ENCODE measurements around the gene LMTK3.

The LMTK3 gene, protein sequence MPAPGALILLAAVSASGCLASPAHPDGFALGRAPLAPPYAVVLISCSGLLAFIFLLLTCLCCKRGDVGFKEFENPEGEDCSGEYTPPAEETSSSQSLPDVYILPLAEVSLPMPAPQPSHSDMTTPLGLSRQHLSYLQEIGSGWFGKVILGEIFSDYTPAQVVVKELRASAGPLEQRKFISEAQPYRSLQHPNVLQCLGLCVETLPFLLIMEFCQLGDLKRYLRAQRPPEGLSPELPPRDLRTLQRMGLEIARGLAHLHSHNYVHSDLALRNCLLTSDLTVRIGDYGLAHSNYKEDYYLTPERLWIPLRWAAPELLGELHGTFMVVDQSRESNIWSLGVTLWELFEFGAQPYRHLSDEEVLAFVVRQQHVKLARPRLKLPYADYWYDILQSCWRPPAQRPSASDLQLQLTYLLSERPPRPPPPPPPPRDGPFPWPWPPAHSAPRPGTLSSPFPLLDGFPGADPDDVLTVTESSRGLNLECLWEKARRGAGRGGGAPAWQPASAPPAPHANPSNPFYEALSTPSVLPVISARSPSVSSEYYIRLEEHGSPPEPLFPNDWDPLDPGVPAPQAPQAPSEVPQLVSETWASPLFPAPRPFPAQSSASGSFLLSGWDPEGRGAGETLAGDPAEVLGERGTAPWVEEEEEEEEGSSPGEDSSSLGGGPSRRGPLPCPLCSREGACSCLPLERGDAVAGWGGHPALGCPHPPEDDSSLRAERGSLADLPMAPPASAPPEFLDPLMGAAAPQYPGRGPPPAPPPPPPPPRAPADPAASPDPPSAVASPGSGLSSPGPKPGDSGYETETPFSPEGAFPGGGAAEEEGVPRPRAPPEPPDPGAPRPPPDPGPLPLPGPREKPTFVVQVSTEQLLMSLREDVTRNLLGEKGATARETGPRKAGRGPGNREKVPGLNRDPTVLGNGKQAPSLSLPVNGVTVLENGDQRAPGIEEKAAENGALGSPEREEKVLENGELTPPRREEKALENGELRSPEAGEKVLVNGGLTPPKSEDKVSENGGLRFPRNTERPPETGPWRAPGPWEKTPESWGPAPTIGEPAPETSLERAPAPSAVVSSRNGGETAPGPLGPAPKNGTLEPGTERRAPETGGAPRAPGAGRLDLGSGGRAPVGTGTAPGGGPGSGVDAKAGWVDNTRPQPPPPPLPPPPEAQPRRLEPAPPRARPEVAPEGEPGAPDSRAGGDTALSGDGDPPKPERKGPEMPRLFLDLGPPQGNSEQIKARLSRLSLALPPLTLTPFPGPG (N-terminal part only)

DNA sequence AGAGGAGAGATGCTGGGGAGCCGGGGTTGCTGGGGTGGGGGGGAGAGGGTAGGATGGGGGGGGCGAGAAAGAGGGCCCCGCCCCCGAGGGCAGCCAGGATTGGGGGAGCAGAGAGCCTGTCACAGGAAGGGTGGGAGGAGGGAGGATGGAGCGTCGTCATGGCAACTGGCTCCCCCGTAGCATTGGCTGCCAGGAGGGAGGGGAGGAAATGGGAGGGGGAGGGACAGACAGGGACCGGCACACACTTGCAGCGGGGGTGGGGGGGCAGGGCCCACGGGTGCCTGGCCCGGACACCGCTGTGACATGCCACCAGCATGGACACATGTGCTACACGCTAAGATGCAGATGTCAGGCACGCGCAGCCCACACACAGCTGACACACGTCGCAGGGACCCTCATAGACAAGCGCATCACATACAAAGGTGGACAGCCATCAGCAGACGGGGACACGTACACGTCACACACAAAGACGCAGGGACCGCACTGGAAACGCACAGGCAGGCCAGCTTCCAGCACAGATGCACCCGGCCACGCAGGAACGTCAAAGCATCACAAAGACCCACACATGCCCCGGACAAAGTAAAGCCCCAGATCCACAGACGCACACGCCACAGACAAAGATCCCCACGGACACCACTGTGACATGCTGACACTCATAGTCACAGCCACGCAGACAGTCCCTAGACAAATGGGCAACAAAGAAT is at the start of gene LMTK3:
TSS of gene LMTK3 (minus strand) at position 36 of the 704 bp plus-strand sequence. CDS start 259 bp downstream, outside the sequence.
- H3K4me3 ChIP-seq (ENCODE audit: low read length), result peak within 1 kb of the TSS; percentile 87
- no peak within 1 kb of the TSS for H3K27ac ChIP-seq (ENCODE audit: low read depth, low read length)
- H3K36me3 ChIP-seq (ENCODE audit: control insufficient read depth, low read length), result no peaks in the 10 kb centered on the region
- no peaks in the 10 kb centered on the region for H3K79me2 ChIP-seq (ENCODE audit: control insufficient read depth, low read length)
- H3K9me3 ChIP-seq (ENCODE audit: control insufficient read depth, insufficient read depth, low read length), result no peaks in the 10 kb centered on the region
- H3K4me2 ChIP-seq (ENCODE audit: low read length), result peak within 1 kb of the TSS; percentile 80
- H3K9me2 ChIP-seq (replicated peaks; ENCODE audit: control insufficient read depth, low read length), result no peaks in the 10 kb centered on the region
- H3K27me3 ChIP-seq (ENCODE audit: control insufficient read depth, low read length), result peaks cover 9% of the 10 kb centered on the region
- H3F3A ChIP-seq (ENCODE audit: control insufficient read depth, insufficient read depth), result peaks cover 16% of the 10 kb centered on the region
- H4K20me1 ChIP-seq (ENCODE audit: control insufficient read depth, insufficient read depth, low read depth, low read length), result peaks cover 2% of the 10 kb centered on the region; the same call in 1 of the 2 replicates
- peaks cover 32% of the 10 kb centered on the region for H3K4me1 ChIP-seq (ENCODE audit: control insufficient read depth, low read length)
- TF ChIP-seq, protein P1, sequence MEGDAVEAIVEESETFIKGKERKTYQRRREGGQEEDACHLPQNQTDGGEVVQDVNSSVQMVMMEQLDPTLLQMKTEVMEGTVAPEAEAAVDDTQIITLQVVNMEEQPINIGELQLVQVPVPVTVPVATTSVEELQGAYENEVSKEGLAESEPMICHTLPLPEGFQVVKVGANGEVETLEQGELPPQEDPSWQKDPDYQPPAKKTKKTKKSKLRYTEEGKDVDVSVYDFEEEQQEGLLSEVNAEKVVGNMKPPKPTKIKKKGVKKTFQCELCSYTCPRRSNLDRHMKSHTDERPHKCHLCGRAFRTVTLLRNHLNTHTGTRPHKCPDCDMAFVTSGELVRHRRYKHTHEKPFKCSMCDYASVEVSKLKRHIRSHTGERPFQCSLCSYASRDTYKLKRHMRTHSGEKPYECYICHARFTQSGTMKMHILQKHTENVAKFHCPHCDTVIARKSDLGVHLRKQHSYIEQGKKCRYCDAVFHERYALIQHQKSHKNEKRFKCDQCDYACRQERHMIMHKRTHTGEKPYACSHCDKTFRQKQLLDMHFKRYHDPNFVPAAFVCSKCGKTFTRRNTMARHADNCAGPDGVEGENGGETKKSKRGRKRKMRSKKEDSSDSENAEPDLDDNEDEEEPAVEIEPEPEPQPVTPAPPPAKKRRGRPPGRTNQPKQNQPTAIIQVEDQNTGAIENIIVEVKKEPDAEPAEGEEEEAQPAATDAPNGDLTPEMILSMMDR (IDR thresholded peaks at IDR 0.05; ENCODE audit: low read depth, low read length, poor library complexity, severe bottlenecking), result no peak
- no peak for TF ChIP-seq EZH2phosphoT487 (IDR thresholded peaks at IDR 0.05; ENCODE audit: borderline replicate concordance, low read length)

DNA sequence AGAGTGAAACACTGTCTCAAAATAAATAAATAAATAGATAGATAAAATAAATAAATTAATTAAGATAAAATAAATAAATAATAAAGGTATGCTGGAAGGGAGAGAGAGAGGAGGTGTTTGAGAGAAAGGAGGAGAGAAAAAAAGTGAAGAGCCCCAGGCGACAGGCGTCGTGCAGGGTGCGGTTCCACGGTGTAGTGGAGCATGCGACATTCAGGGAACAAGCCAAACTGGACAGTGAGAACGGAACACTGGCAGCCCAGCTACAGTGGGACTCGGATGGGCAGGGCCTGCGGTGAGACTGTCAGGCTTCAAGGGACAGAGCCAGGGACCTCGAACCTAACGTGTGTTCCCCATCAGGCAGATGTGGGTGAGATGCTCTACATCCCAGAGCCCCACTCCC is 49.8 kb upstream of the LMTK3 start:
- H4K20me1 ChIP-seq (ENCODE audit: control insufficient read depth, insufficient read depth, low read depth, low read length), result no peaks in the 10 kb centered on the region
- no peaks in the 10 kb centered on the region for H3K79me2 ChIP-seq (ENCODE audit: control insufficient read depth, low read length)
- no peaks in the 10 kb centered on the region for H3K36me3 ChIP-seq (ENCODE audit: control insufficient read depth, low read length)
- H3K4me2 ChIP-seq (ENCODE audit: low read length), result no peak overlapping the region
- no peaks in the 10 kb centered on the region for H3K9me2 ChIP-seq (replicated peaks; ENCODE audit: control insufficient read depth, low read length)
- H3K4me1 ChIP-seq (ENCODE audit: control insufficient read depth, low read length), result peaks cover 21% of the 10 kb centered on the region
- peaks cover 7% of the 10 kb centered on the region for H3K27me3 ChIP-seq (ENCODE audit: control insufficient read depth, low read length)
- H3K4me3 ChIP-seq (ENCODE audit: low read length), result no peak overlapping the region
- H3F3A ChIP-seq (ENCODE audit: control insufficient read depth, insufficient read depth), result no peaks in the 10 kb centered on the region
- no peaks in the 10 kb centered on the region for H3K9me3 ChIP-seq (ENCODE audit: control insufficient read depth, insufficient read depth, low read length)
- TF ChIP-seq, protein P1 (IDR thresholded peaks at IDR 0.05; ENCODE audit: low read depth, low read length, poor library complexity, severe bottlenecking), result no peak
- TF ChIP-seq EZH2phosphoT487 (IDR thresholded peaks at IDR 0.05; ENCODE audit: borderline replicate concordance, low read length), result no peak
- no peak overlapping the region for H3K27ac ChIP-seq (ENCODE audit: low read depth, low read length)

DNA sequence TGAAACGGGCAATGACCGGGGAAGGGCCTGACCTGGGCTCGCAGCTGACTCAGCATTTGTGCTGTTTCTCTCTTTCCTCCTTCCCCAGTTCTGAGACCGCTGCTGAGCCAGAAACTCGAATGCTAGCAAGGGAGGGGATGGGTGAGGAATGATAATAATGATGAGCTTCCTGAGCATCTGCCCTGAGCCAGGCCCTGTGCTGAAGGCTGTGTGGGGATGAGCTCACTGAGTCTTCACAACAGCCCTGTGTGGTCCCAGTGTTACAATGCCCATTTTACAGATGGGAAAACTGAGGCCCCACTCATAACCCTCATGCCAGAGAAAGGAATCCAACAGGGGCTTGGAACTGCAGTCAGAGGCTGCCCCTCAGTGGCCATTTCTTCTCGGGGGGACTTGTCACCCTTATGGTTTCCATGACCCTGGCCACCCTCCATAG is 48.5 kb upstream of the LMTK3 start:
- Histone ChIP-seq H3K9me3 (ENCODE audit: control insufficient read depth, insufficient read depth, low read length) (no peaks in the 10 kb centered on the region), H3K9me2 (replicated peaks; ENCODE audit: control insufficient read depth, low read length) (no peaks in the 10 kb centered on the region), H3K4me1 (ENCODE audit: control insufficient read depth, low read length) (peaks cover 17% of the 10 kb centered on the region), H3K4me3 (ENCODE audit: low read length) (no peak overlapping the region), H3F3A (ENCODE audit: control insufficient read depth, insufficient read depth) (no peaks in the 10 kb centered on the region), H3K4me2 (ENCODE audit: low read length) (no peak overlapping the region), H4K20me1 (ENCODE audit: control insufficient read depth, insufficient read depth, low read depth, low read length) (no peaks in the 10 kb centered on the region), H3K79me2 (ENCODE audit: control insufficient read depth, low read length) (no peaks in the 10 kb centered on the region), H3K36me3 (ENCODE audit: control insufficient read depth, low read length) (no peaks in the 10 kb centered on the region), H3K27ac (ENCODE audit: low read depth, low read length) (no peak overlapping the region), H3K27me3 (ENCODE audit: control insufficient read depth, low read length) (peaks cover 7% of the 10 kb centered on the region)
- no peak for TF ChIP-seq EZH2phosphoT487 (IDR thresholded peaks at IDR 0.05; ENCODE audit: borderline replicate concordance, low read length)
- TF ChIP-seq, protein P1 (IDR thresholded peaks at IDR 0.05; ENCODE audit: low read depth, low read length, poor library complexity, severe bottlenecking), result no peak
